T follicular helper cell (primary cell): ENCODE data around the gene ANKRD18B.
"Not testable (repeated sequence)": the region's sequence is repeated elsewhere in the genome, so short reads cannot be mapped to it uniquely, and the experiment has no call there.

ENCODE experiments used
- DNase-seq: peaks from one replicate; pipeline ENCODE4 v3.0.0-alpha.2; 2020; ENCODE audit warnings: low read depth
- total RNA-seq, 2 experiments: gene quantifications; one replicate each; lab custom pipeline; 2026; lab: John Stamatoyannopoulos, UW

Gene ANKRD18B
- total RNA-seq: 0 reads per million in 2 experiments

GRCh38 chr9:33523397-33524305 is at the start of gene ANKRD18B:
Gene ANKRD18B, plus strand, starts transcription at chr9:33524251. Its CDS starts 239 bp downstream, at chr9:33524490.
- peak; percentile 25 for DNase-seq

- no peak for DNase-seq
Observed at GRCh38 chr9:33475357-33475756, 48.7 kb upstream of the ANKRD18B start.

GRCh38 chr9:33476503-33476902 is 47.5 kb upstream of the ANKRD18B start:
- DNase-seq: no peak

DNA sequence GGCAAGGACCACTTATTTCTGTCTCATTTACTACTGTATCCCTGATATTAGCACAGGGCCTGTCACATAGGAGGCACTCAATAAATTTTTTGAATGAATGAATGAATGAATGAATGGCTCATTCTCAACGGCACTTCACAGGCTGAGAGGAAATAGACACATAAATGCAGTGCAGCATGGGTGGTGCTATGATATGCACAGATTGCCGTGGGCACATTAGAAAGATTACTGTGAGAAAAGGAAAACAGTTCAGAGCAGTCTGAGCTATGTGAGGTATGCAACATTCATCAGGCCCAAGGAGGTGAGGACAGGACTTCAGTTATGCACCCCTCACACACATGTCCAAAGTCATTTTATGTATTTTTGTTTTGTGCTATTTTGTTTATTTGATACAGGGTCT is 43.9 kb upstream of the ANKRD18B start:
- DNase-seq: no peak

GRCh38 chr9:33480976-33481375 is 43.1 kb upstream of the ANKRD18B start:
- DNase-seq: no peak

GRCh38 chr9:33485312-33485711 is 38.7 kb upstream of the ANKRD18B start:
- DNase-seq: not testable (repeated sequence)

DNA sequence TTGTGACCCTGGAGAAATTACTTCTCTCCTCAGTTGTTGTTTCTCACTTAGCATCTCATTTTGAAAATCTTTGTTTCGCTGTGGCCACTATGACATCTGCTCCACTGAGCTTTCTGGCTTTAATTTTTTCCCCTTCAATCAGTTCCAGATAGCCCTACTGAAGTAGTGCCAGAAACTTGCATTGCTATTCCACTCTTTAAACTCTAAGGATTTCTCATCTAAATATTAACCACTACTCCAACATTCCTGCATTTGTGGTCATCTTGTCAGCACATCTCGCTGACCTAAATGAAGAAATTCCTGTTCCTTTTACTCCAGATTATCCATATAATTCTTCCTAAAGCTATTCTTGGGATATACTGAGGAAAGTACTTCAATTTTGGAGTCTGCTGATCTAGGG is 35.0 kb upstream of the ANKRD18B start:
- DNase-seq: no peak

DNA sequence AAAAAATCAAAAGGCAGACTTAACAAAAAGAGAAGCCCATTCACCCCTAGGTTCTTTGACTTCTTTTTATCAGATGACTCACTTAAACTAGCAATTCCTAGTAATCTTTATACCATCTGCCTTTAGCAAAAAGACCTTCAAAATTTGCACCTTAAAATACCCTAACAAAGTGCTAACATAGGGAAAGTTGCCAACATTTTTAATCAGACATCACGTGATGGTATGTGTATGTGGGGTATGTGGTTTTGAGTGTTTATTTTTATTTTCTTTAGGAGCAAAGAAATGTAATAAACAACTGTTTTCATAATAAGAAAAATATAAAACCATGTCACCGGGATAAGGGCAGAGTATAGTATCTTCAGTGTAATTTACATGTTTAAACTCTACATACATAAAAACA is 30.2 kb upstream of the ANKRD18B start:
- DNase-seq: not testable (repeated sequence)

GRCh38 chr9:33498387-33498786 is 25.7 kb upstream of the ANKRD18B start:
- no peak for DNase-seq

GRCh38 chr9:33506626-33507370 is 17.3 kb upstream of the ANKRD18B start:
- no peak for DNase-seq

- peak; percentile 6 for DNase-seq
Observed at GRCh38 chr9:33510262-33511183, 13.5 kb upstream of the ANKRD18B start.

GRCh38 chr9:33511184-33511517 is 12.9 kb upstream of the ANKRD18B start:
- not testable (repeated sequence) for DNase-seq

DNA sequence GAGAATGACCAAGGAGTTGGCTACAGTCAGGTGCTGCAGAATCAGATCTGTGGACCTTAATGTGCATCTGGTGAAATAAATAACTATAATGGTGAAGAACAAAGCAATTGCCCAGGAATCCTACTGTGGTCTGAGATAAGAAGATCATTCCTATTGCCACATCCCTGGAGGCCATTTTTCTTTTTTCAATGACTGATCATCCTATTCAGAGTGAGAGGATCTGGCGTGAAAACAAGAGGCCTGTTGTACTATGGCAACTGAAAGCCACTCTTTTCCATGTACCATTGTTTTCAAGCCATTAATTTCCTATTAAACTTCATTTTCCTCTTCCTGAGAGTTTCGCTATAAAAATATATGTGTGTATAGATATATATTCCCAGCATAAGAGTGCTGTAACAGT is 11.5 kb upstream of the ANKRD18B start:
- not testable (repeated sequence) for DNase-seq

GRCh38 chr9:33515342-33515995 is 8.6 kb upstream of the ANKRD18B start:
- not testable (repeated sequence) for DNase-seq

DNA sequence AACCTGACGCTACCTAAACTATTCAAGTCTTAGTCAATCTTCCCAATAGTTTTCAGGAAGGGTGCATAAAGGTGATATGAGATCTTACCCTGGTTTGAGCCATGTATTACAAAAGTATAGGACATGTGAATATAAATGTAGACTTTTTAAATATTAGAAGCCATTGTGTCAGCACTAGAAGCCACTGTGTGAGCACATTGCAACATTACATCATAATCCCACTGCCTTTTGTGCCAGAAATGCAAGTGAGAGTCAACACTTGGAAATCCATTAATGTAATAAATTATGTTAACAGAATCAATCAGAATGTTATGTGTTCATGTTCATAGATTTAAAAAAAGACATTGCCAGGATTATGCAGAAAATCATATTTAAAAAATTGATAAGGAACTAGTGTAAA is 7.7 kb upstream of the ANKRD18B start:
- DNase-seq: not testable (repeated sequence)

DNA sequence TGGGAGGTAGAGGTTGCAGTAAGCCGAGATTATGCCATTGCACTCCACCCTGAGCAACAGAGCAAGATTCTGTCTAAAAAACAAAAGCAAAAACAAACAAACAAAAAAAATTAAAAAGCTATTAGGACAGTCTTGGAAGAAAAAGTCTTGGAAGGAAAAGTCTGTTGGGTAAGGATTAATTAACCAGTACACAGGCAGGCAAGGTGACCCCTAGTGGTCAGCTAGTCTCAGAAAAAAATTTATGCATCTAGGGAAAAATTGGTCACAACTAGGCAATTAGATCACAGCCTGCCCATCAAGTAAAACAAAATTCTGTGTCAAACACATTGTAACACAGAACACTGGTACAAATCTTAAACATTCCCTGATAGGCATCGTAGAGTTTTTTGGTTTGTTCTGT is 6.7 kb upstream of the ANKRD18B start:
- DNase-seq: peak; percentile 1

GRCh38 chr9:33517934-33518577 is 6.0 kb upstream of the ANKRD18B start:
- DNase-seq: not testable (repeated sequence)

- DNase-seq: not testable (repeated sequence)
Observed at GRCh38 chr9:33521861-33522260, 2.2 kb upstream of the ANKRD18B start.

DNA sequence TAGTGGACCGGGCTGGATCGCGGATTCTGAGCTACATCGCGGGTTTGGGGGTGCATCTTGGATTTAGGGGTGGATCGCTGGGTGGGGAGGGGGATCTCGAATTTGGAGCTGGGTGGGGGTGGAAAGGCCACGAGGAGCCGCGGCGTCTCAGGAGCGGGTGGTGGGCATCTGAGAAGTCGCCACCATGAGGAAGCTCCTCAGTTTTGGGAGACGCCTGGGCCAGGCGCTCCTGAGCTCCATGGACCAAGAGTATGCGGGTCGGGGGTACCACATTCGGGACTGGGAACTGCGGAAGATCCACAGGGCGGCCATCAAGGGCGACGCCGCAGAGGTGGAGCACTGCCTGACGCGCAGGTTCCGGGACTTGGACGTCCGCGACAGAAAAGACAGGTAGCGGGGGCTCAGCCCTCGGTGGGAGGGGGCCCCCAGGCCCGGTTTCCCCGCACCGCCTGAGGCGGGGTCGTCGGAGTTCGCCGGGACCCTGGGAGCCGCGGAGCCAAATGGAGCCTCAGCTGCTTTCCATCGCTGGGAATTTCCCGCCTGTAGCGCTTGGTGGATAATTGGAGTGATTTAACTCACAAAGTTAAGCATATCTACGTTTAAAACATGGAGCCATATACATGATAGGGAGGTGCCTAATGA is 376 bp downstream of the ANKRD18B start:
- peak; percentile 0 for DNase-seq

DNA sequence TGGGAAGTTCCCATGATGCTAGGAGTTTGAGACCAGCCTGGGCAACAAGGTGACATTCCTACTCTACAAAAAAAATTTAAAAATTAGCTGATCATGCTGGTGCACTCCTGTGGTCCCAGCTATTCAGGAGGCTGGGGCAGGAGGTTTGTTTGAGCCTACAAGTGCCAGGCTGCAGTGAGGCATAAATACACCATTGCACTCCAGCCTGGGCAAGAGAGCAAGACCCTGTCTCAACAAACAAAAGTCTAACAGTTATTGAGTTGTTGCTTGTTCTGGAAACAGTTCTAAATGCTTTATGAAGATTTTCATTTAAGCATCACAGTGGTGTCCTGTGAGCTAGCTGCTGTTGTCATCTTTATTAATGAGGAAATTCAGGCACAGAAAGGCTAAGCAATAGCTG is 4.0 kb downstream of the ANKRD18B start:
- DNase-seq: not testable (repeated sequence)
